ENCODE data around the gene YARS1.

GRCh38 chr1:32767641-32768040 lies 49.5 kb downstream of the YARS1 start:
- TF ChIP-seq CTCF (optimal IDR thresholded peaks at IDR 0.05 in 1 of 3, IDR thresholded peaks at IDR 0.05 in 1 of 3, conservative IDR thresholded peaks at IDR 0.05 in 1 of 3; ENCODE audit: extremely low read depth in 1 of 3, insufficient read depth in 2 of 3, low read length in 3 of 3): no peak
- no peak for TF ChIP-seq EZH2 (IDR thresholded peaks at IDR 0.05; ENCODE audit: low read length)
